ENCODE results near the gene RXRA. TPM values are rescaled to one million over a fixed set of nuclear protein-coding genes. Genes with fewer than 3 reads are reported as not detected.

The RXRA gene
- polyA plus RNA-seq, 1 experiment: 5.3 TPM

GRCh38 chr9:134423749-134424148 is 97.5 kb downstream of the RXRA start:
- no peak for TF ChIP-seq CTCF (IDR thresholded peaks at IDR 0.05; ENCODE audit: low read depth, low read length)
- Histone ChIP-seq H3K4me3 (ENCODE audit: low read depth, low read length) (no peak overlapping the region), H3K9me3 (ENCODE audit: control insufficient read depth, insufficient read depth, low read length) (no peaks in the 10 kb centered on the region; the same call in 1 of the 2 replicates), H3K27ac (ENCODE audit: low read depth, low read length) (no peak overlapping the region), H3K27me3 (ENCODE audit: control insufficient read depth, insufficient read depth, low read length) (no peaks in the 10 kb centered on the region)
- ChIA-PET CTCF (interaction anchor here (1.1 kb wide), 1 partner anchor 253 kb away, joined by 3 read pairs; no protein-coding TSS in a partner anchor), POLR2A (interaction anchor here (0.6 kb wide), 1 partner anchor 9 kb away, joined by 3 read pairs; no protein-coding TSS in a partner anchor)
- DNase-seq (ENCODE audit: low read depth, low spot score): no peak

- Histone ChIP-seq H3K27me3 (ENCODE audit: control insufficient read depth, insufficient read depth, low read length) (no peaks in the 10 kb centered on the region), H3K9me3 (ENCODE audit: control insufficient read depth, insufficient read depth, low read length) (no peaks in the 10 kb centered on the region; the same call in 1 of the 2 replicates), H3K4me3 (ENCODE audit: low read depth, low read length) (no peak overlapping the region), H3K27ac (ENCODE audit: low read depth, low read length) (no peak overlapping the region)
- ChIA-PET CTCF (no interaction called here), POLR2A (no interaction called here)
- no peak for DNase-seq (ENCODE audit: low read depth, low spot score)
- TF ChIP-seq CTCF (IDR thresholded peaks at IDR 0.05; ENCODE audit: low read depth, low read length): no peak
Measured at GRCh38 chr9:134424818-134425217, 98.6 kb downstream of the RXRA start.

- ChIA-PET CTCF (no interaction called here), POLR2A (no interaction called here)
- Histone ChIP-seq H3K27me3 (ENCODE audit: control insufficient read depth, insufficient read depth, low read length) (no peaks in the 10 kb centered on the region), H3K9me3 (ENCODE audit: control insufficient read depth, insufficient read depth, low read length) (no peaks in the 10 kb centered on the region; the same call in 1 of the 2 replicates), H3K4me3 (ENCODE audit: low read depth, low read length) (no peak overlapping the region), H3K27ac (ENCODE audit: low read depth, low read length) (no peak overlapping the region)
- no peak for TF ChIP-seq CTCF (IDR thresholded peaks at IDR 0.05; ENCODE audit: low read depth, low read length)
- no peak for DNase-seq (ENCODE audit: low read depth, low spot score)
Measured at GRCh38 chr9:134425401-134425800, 99.1 kb downstream of the RXRA start.

GRCh38 chr9:134425812-134426211 is 99.6 kb downstream of the RXRA start:
- Histone ChIP-seq H3K27ac (ENCODE audit: low read depth, low read length) (no peak overlapping the region), H3K4me3 (ENCODE audit: low read depth, low read length) (no peak overlapping the region), H3K27me3 (ENCODE audit: control insufficient read depth, insufficient read depth, low read length) (no peaks in the 10 kb centered on the region), H3K9me3 (ENCODE audit: control insufficient read depth, insufficient read depth, low read length) (no peaks in the 10 kb centered on the region; the same call in 1 of the 2 replicates)
- ChIA-PET POLR2A (no interaction called here), CTCF (no interaction called here)
- no peak for TF ChIP-seq CTCF (IDR thresholded peaks at IDR 0.05; ENCODE audit: low read depth, low read length)
- DNase-seq (ENCODE audit: low read depth, low spot score): no peak

GRCh38 chr9:134426436-134426835 is 100.2 kb downstream of the RXRA start:
- H3K27ac ChIP-seq (ENCODE audit: low read depth, low read length): no peak overlapping the region
- no peak for TF ChIP-seq CTCF (IDR thresholded peaks at IDR 0.05; ENCODE audit: low read depth, low read length)
- CTCF ChIA-PET: no interaction called here
- POLR2A ChIA-PET: no interaction called here
- H3K9me3 ChIP-seq (ENCODE audit: control insufficient read depth, insufficient read depth, low read length): no peaks in the 10 kb centered on the region; the same call in 1 of the 2 replicates
- DNase-seq (ENCODE audit: low read depth, low spot score): no peak
- no peak overlapping the region for H3K4me3 ChIP-seq (ENCODE audit: low read depth, low read length)
- H3K27me3 ChIP-seq (ENCODE audit: control insufficient read depth, insufficient read depth, low read length): no peaks in the 10 kb centered on the region
